Ishikawa (cell line): ENCODE data around the gene MECR.
A peak's percentile ranks its signal among the peaks of the same experiment; 100 is the strongest.

Source experiments
- CEBPB ChIP-seq: IDR thresholded peaks from 2 replicates; pipeline ENCODE4 v1.6.1; 2012
- CREB1 ChIP-seq: IDR thresholded peaks from 2 replicates; pipeline ENCODE4 v1.6.1; 2012; ENCODE audit warnings: low read depth
- EGR1 ChIP-seq: IDR thresholded peaks from 2 replicates; pipeline ENCODE4 v1.6.1; 2012
- EP300 ChIP-seq: IDR thresholded peaks from 2 replicates; pipeline ENCODE4 v1.6.1; 2012; ENCODE audit warnings: borderline replicate concordance
- FOXM1 ChIP-seq: IDR thresholded peaks from 2 replicates; pipeline ENCODE4 v1.6.1; 2012; ENCODE audit warnings: low read depth, borderline replicate concordance
- NFIC ChIP-seq: IDR thresholded peaks from 2 replicates; pipeline ENCODE4 v1.6.1; 2012
- RAD21 ChIP-seq: IDR thresholded peaks from 2 replicates; pipeline ENCODE4 v1.6.1; 2012; ENCODE audit warnings: low read depth
- TAF1 ChIP-seq: IDR thresholded peaks from 2 replicates; pipeline ENCODE4 v1.6.1; 2012; ENCODE audit warnings: low read depth, mild to moderate bottlenecking
- TCF12 ChIP-seq: IDR thresholded peaks from 2 replicates; pipeline ENCODE4 v1.6.1; 2012; ENCODE audit warnings: low read depth
- TEAD4 ChIP-seq: IDR thresholded peaks from 2 replicates; pipeline ENCODE4 v1.6.1; 2012
- YY1 ChIP-seq: IDR thresholded peaks from 2 replicates; pipeline ENCODE4 v1.6.1; 2012; ENCODE audit warnings: low read depth
- ZBTB7A ChIP-seq: IDR thresholded peaks from 2 replicates; pipeline ENCODE4 v1.6.1; 2012; ENCODE audit warnings: low read depth
- TF ChIP-seq, protein P1 (sequence below): IDR thresholded peaks from 2 replicates; pipeline ENCODE4 v1.6.1; 2012; ENCODE audit warnings: low read depth, mild to moderate bottlenecking
- TF ChIP-seq, protein P2 (sequence below): IDR thresholded peaks from 2 replicates; pipeline ENCODE4 v1.6.1; 2012
- TF ChIP-seq, protein P3 (sequence below): IDR thresholded peaks from 2 replicates; pipeline ENCODE4 v1.6.1; 2012

MECR gene

DNA sequence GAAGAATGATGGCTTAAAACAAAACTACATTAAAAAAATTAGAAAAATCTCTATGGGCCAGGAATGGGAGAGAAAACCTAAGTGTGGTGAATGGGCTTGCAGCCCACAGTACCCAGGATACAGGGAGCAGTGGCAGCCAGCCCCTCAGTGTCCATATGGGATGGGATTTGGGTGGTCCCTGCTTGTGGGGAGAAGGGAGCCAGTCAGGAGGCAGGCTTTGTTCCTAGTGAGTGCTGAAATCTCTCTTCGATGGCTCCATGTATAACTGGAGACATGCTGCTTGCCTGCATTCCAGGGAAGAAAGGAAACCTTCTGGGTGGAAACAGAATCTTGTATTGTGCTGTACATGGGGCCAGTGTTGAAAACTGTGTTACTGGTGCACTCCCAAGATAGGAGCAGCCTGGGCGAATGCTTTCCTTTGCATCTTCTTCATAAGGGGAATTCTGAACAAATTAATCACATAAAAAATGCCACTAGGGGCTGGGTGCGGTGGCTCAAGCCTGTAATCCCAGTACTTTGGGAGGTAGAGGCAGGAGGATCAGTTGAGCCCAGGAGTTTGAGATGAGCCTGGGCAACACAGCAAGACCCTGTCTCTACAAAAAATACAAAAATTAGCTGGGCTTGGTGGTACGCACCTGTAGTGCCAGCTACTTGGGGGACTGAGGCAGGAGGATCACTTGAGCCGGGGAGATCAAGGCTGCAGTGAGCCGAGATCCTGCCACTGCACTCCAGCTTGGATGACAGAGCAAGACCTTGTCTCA lies 41.6 kb upstream of the MECR start:
- TF ChIP-seq FOXM1 (no peak), TEAD4 (peak; percentile 44; the same call in 1 of the 2 replicates)

DNA sequence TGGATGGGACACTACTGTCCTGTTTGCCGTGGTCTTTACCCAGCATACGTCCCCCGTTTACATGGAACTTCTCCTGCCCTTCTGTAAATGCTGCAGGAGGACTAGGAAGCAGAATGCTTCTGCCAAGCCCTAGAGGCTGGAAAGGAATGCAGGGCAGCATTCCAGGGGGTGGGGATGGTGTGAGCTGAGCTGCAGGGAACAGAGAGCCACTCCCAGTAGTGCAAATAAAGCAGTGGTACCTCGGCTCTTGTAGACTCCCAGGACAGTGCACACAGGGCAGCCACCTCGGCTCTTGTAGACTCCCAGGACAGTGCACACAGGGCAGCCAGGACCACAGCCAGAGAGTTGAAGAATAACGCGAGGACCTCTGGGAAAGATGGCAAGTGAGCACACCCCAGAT lies 41.0 kb upstream of the MECR start:
- TF ChIP-seq TAF1 (0 out of 2 replicates have a peak, but pooled peaks have one; percentile 24), TCF12 (no peak), NFIC (peak; percentile 59), TEAD4 (peak; percentile 99), EP300 (no peak)
- TF ChIP-seq, protein P1, sequence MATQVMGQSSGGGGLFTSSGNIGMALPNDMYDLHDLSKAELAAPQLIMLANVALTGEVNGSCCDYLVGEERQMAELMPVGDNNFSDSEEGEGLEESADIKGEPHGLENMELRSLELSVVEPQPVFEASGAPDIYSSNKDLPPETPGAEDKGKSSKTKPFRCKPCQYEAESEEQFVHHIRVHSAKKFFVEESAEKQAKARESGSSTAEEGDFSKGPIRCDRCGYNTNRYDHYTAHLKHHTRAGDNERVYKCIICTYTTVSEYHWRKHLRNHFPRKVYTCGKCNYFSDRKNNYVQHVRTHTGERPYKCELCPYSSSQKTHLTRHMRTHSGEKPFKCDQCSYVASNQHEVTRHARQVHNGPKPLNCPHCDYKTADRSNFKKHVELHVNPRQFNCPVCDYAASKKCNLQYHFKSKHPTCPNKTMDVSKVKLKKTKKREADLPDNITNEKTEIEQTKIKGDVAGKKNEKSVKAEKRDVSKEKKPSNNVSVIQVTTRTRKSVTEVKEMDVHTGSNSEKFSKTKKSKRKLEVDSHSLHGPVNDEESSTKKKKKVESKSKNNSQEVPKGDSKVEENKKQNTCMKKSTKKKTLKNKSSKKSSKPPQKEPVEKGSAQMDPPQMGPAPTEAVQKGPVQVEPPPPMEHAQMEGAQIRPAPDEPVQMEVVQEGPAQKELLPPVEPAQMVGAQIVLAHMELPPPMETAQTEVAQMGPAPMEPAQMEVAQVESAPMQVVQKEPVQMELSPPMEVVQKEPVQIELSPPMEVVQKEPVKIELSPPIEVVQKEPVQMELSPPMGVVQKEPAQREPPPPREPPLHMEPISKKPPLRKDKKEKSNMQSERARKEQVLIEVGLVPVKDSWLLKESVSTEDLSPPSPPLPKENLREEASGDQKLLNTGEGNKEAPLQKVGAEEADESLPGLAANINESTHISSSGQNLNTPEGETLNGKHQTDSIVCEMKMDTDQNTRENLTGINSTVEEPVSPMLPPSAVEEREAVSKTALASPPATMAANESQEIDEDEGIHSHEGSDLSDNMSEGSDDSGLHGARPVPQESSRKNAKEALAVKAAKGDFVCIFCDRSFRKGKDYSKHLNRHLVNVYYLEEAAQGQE, result no peak
- TF ChIP-seq, protein P2, sequence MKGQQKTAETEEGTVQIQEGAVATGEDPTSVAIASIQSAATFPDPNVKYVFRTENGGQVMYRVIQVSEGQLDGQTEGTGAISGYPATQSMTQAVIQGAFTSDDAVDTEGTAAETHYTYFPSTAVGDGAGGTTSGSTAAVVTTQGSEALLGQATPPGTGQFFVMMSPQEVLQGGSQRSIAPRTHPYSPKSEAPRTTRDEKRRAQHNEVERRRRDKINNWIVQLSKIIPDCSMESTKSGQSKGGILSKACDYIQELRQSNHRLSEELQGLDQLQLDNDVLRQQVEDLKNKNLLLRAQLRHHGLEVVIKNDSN, result no peak

DNA sequence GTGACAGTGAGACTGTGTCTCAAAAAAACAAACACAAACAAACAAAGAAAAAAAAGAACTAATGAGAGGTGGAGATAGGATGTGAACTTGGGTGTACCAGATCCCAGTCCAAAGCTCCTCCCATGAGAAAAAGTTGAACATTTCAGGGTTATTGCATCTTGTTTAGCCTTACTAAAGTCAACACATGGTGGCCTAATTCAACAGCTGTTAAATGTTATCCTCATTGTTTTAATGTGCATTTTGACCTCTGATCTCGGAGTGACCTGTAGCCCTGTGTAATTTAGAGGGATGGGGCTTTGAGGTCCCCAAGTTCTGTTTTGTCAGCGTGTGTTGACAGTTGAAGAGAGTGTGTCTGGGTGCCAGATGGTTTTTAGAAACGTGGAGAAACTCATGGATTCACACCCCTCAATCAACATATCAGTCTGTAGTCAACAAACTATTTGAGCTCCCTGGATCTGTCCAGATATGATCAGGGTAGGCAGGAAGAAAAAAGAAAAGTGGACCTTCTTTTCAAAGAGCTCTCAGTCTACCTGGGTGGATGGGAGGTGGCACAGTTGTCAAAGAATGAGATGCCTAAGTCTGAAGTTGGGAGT lies 40.3 kb upstream of the MECR start:
- no peak for TF ChIP-seq NFIC
- no peak for TF ChIP-seq CREB1
- TF ChIP-seq EGR1, result no peak
- TF ChIP-seq, protein P3, sequence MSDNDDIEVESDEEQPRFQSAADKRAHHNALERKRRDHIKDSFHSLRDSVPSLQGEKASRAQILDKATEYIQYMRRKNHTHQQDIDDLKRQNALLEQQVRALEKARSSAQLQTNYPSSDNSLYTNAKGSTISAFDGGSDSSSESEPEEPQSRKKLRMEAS, result no peak
- TF ChIP-seq TCF12, result no peak
- no peak for TF ChIP-seq RAD21
- no peak for TF ChIP-seq ZBTB7A
- no peak for TF ChIP-seq YY1
- TF ChIP-seq, protein P1, result no peak
- TF ChIP-seq TAF1, result no peak
- TF ChIP-seq FOXM1, result no peak
- no peak for TF ChIP-seq TEAD4
- TF ChIP-seq, protein P2, result no peak
- TF ChIP-seq EP300, result no peak
- no peak for TF ChIP-seq CEBPB

DNA sequence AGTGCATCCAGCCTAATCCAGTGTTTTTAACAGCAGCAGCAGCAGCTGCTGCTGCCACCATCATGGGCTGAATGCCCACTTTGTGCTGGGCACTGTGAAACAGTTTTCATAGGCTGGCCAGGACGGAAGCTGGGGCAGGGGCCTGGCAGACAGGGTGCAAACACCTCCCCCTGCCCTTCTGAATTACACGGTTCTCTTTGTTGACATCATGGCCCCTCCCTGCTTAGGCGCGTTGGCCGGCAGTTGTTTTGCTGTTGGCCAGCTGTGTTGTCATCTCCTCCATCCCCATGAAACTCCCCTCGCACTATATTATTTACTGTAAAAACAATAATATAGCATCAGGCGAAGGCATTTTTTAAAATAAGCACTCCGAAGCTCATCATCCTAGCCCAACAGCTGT lies 38.6 kb upstream of the MECR start:
- TF ChIP-seq TEAD4, result no peak
- no peak for TF ChIP-seq RAD21
- TF ChIP-seq, protein P2, result no peak
- TF ChIP-seq ZBTB7A, result no peak
- TF ChIP-seq EP300, result no peak
- TF ChIP-seq TAF1, result no peak
- no peak for TF ChIP-seq CEBPB
- TF ChIP-seq YY1, result no peak
- TF ChIP-seq CREB1, result no peak
- no peak for TF ChIP-seq FOXM1
- TF ChIP-seq TCF12, result no peak
- TF ChIP-seq EGR1, result no peak
- TF ChIP-seq, protein P3, result no peak

DNA sequence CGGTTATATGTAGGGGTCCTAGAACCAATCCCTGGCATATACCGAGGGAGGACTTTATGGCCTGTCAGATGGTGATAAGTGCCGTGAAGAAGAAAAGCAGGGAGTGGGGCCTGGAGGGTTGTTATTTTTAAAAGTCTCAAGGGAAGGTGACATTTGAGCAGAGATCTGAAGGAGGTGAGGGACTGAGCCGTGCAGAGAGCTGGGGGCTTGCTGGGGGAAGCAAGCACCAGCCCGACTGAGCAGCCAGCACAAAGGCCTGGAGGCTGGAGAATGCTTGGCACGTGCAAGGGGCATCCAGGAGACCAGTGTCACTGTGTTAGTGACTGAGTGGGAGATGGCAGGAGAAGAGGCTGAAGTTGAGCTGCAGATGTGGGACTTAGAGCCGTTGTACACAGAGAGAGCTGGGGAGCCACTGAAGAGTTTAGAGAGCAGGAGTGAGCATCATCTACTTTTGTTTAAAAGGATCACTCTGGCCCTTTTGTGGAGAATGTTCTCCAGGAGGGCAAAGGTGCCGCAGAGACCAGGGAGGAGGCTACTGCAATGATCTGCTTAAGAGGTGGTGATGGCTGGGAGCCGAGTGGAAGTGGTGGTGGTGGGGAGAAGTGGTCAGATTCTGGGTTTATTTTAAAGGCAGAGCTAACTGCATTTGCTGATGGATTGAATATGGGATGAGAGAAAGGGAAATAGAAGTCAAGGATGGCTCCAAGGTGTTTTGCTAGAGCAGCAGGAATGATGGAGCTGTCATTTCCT lies 36.8 kb upstream of the MECR start:
- TF ChIP-seq, protein P2, result no peak
- TF ChIP-seq ZBTB7A (no peak), TEAD4 (no peak), TCF12 (no peak), YY1 (no peak), EGR1 (no peak), CEBPB (no peak), NFIC (no peak), TAF1 (no peak), EP300 (no peak), RAD21 (no peak), FOXM1 (no peak), CREB1 (no peak)
- TF ChIP-seq, protein P3, result no peak
